Uterus (tissue), 2 donors: ENCODE data around the gene FLG.

Experiments
- CTCF ChIP-seq, 4 experiments: fragments of 200-600 bp in 2 of 4; fragments of 450-650 bp in 2 of 4; sonication (generic) in 2 of 4; IDR thresholded peaks; one replicate each; pipeline ENCODE4 v1.5.1; 2016 to 2019; ENCODE audit warnings: antibody characterized with exemption in 4 of 4, mild to moderate bottlenecking in 2 of 4, moderate library complexity in 1 of 4
- POLR2A ChIP-seq, 2 donors: fragments of 450-650 bp; IDR thresholded peaks; one replicate each; pipeline ENCODE4 v1.6.1; 2016; ENCODE audit warnings: antibody characterized with exemption in 2 of 2, mild to moderate bottlenecking in 1 of 2, moderate library complexity in 1 of 2

- TF ChIP-seq CTCF (IDR thresholded peaks at IDR 0.05) (no peak), POLR2A (IDR thresholded peaks at IDR 0.05) (no peak)
These were observed 47.6 kb upstream of the FLG start for GRCh38 chr1:152372672-152373071.
